GM12872 (cell line): ENCODE measurements around the gene BPIFB2.

ENCODE experiments used
- CTCF ChIP-seq: IDR thresholded peaks from 3 replicates; pipeline ENCODE4 v1.5.1; 2011; ENCODE audit warnings: low read depth, mild to moderate bottlenecking, low read length, moderate library complexity; ENCODE audit not compliant: insufficient read depth

The BPIFB2 gene

GRCh38 chr20:33037456-33037855 lies 30.0 kb downstream of the BPIFB2 start:
- TF ChIP-seq CTCF = no peak

DNA sequence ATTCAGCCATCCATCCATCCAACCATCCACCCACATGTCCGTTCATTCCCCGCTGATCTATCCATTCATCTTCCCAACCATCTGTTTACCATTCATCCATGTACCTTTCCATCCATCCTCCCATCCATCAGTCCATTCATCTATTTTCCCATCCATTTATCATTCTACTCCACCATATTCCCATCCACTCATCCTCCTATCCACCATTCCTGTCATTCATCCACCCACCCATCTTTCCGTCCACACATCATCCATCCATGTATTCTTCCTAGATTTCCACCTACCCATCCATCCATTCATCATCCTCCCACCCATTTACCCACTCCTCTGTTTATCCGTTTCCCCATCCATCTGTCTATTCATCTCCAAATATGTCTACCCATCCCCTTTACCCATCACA lies 30.7 kb downstream of the BPIFB2 start:
- TF ChIP-seq CTCF = no peak

GRCh38 chr20:33042430-33042829 lies 34.9 kb downstream of the BPIFB2 start:
- no peak for TF ChIP-seq CTCF

DNA sequence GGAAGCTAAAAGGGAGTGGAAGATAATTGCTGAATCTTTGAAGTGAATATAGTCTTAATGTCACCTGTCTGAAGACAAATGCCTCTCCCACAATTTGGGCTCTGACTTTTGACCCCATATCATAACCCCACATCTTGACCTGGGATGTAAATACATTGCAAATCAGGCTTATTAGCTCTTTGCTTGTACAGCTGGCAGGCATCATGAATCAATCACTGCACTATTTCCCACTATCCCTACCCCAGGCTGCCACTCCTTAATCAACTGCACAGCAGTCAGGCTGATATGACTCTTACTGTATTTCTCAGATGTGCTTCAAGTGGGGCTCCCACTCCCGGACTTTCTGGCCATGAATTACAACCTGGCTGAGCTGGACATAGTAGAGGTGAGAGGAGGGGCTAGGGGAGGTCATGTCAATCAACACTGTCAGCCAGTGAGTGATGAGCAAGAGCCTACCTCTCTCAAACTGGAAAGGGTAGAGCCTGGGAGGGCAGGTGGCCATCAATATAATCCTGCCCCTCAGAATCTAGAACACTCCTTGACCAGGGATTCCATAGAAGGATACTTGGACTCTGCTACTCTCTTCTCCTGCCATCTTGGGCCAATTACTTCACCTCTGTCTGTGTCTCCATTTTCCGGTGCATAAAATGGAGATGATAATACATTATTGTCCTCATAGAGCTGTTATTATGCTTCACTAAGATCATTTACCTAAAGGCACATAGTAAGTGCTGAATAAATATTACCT lies 35.7 kb downstream of the BPIFB2 start:
- TF ChIP-seq CTCF = no peak

DNA sequence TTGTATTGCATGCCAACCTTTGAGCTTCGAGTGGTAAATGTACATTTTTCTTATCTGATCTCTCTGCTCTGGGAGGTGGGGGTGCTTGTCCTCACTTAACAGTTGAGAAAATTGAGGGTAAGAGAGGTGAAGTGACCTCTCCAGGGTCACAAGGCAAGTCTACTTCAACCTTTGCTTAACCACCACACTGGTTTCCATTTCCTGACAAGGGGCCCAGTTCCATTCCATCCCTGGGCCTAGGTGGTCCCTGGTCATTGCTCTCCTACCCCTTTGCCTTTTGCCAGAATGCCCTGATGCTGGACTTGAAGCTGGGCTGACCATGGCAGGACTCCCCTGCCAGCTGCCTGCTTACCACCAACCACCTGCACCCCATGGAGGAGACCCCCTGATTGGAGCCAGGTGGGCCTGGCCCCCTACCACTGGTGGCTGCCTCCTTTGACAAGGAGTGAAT lies 36.3 kb downstream of the BPIFB2 start:
- TF ChIP-seq CTCF = no peak

DNA sequence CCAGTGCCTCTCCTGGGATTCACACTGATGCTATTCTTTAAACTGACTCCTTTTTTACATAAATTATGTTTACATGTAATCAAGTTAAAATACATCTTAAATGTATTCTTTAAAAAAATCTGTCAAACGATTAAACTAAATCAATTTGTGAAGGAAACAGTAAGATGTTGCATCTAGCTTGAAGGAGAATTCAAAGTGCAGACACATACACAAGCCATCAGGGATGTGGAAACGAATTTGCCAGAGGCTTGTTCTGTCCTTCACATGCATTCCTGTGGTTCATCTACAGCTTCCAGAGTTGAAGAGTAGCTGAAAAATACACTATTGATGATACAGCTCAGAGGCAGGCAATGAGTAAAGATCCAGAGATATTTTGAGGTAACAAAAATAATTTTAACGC lies 38.9 kb downstream of the BPIFB2 start:
- no peak for TF ChIP-seq CTCF

GRCh38 chr20:33051333-33051732 lies 43.8 kb downstream of the BPIFB2 start:
- TF ChIP-seq CTCF = no peak
